A673 (cell line): ENCODE data around the gene THOP1.

ENCODE experiments used
- EZH2 ChIP-seq: fragments of 200-600 bp; sonication (generic); IDR thresholded peaks from 2 replicates; pipeline ENCODE4 v1.6.1; 2017; ENCODE audit warnings: borderline replicate concordance, low read depth, mild to moderate bottlenecking, mixed read lengths, antibody characterized with exemption, low read length; ENCODE audit not compliant: poor library complexity, severe bottlenecking
- TF ChIP-seq, protein P1 (sequence below): fragments of 300-800, 200-600 bp; sonication (generic); conservative IDR thresholded peaks from 2 replicates; pipeline ENCODE4 v1.5.1; 2017; ENCODE audit warnings: low read depth, mild to moderate bottlenecking, antibody characterized with exemption, low read length, moderate library complexity, mixed read lengths

DNA sequence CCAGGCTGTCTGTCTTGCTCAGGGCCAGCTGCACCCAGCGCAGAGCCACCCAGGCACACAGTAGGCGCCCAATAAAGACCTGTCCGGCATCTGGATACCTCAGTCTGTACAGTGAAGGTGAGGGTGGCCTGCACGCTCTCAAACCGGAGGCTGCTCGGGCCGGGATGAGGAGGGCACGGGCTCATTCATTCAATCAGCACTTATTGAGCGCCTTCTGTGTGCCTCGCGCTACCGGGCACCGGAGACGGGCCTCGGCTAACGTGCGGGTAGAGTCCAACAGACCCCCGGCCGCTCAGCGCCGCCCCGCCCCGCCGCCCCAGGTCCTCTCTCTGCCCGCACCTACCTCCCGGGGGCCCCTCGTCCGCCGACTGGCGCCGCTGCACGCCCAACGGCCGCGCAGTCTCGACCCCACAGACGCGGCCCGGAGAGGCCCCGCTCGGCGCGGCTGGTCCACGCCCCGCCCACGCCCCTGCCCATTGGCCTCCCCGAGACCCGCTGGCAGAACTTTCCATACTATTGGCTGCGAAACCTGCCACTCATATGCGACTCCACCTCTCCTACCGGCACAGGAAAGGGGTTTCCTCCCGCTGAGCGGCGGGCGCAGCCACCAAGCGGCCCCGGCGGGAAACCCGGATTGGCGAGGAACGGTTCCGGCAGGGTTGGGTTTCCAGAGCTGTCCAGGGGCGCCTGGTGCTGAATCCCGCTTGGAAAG is 45.5 kb upstream of the THOP1 start, which contains the start of gene SLC39A3:
- TF ChIP-seq, protein P1, sequence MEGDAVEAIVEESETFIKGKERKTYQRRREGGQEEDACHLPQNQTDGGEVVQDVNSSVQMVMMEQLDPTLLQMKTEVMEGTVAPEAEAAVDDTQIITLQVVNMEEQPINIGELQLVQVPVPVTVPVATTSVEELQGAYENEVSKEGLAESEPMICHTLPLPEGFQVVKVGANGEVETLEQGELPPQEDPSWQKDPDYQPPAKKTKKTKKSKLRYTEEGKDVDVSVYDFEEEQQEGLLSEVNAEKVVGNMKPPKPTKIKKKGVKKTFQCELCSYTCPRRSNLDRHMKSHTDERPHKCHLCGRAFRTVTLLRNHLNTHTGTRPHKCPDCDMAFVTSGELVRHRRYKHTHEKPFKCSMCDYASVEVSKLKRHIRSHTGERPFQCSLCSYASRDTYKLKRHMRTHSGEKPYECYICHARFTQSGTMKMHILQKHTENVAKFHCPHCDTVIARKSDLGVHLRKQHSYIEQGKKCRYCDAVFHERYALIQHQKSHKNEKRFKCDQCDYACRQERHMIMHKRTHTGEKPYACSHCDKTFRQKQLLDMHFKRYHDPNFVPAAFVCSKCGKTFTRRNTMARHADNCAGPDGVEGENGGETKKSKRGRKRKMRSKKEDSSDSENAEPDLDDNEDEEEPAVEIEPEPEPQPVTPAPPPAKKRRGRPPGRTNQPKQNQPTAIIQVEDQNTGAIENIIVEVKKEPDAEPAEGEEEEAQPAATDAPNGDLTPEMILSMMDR: no peak
- no peak for TF ChIP-seq EZH2
